Astrocyte of the cerebellum (primary cell): ENCODE data around the gene DNAJC6.

Source experiments
- DNase-seq: peaks from one replicate; pipeline ENCODE4 v3.0.0-alpha.2; 2011; ENCODE audit warnings: low read depth
- H3K4me3 ChIP-seq: 2 replicates; pipeline ENCODE4 v1.5.1; 2011; ENCODE audit warnings: mild to moderate bottlenecking, low read depth, low read length, moderate library complexity
- CTCF ChIP-seq: IDR thresholded peaks from 2 replicates; pipeline ENCODE4 v1.5.1; 2012; ENCODE audit warnings: low read length, low read depth, moderate library complexity, mild to moderate bottlenecking; ENCODE audit errors: missing control alignments
- in situ Hi-C: cut with HindIII; loops from 2 replicates; pipeline ENCODE4 v1.10.0; 2017; ENCODE audit warnings: low sequenced_read_pairs

DNAJC6 gene

GRCh38 chr1:65420590-65421350 lies 111.4 kb downstream of the DNAJC6 start, which contains the start of the genes LEPR and LEPROT:
LEPR (plus strand) TSS chr1:65420668; CDS start chr1:65565566, 144,898 bp downstream.
LEPROT (plus strand) TSS chr1:65420668; CDS start chr1:65420725, 57 bp downstream.
- DNase-seq: peak; percentile 31
- no peak for TF ChIP-seq CTCF
- peak within 1 kb of the TSS; percentile 84 for H3K4me3 ChIP-seq
- in situ Hi-C loops: no loop called here

GRCh38 chr1:65421351-65422025 lies 112.1 kb downstream of the DNAJC6 start:
- in situ Hi-C loops: no loop called here
- DNase-seq: no peak
- peak overlapping the region; percentile 84 for H3K4me3 ChIP-seq
- TF ChIP-seq CTCF: no peak

- TF ChIP-seq CTCF: no peak
- H3K4me3 ChIP-seq: peak overlapping the region; percentile 84
- in situ Hi-C loops: no loop called here
- DNase-seq: peak; percentile 12
Observed at GRCh38 chr1:65422241-65423203, 113.2 kb downstream of the DNAJC6 start.

- TF ChIP-seq CTCF: no peak
- peak; percentile 74 for DNase-seq
- no peak overlapping the region for H3K4me3 ChIP-seq
- in situ Hi-C loops: no loop called here
Observed at GRCh38 chr1:65423884-65424572, 114.7 kb downstream of the DNAJC6 start.

GRCh38 chr1:65424573-65424889 lies 115.2 kb downstream of the DNAJC6 start:
- H3K4me3 ChIP-seq: no peak overlapping the region
- TF ChIP-seq CTCF: no peak
- no peak for DNase-seq
- in situ Hi-C loops: no loop called here
